GM12865 (cell line): ENCODE measurements around the gene HPCAL1.
A peak's percentile ranks its signal among the peaks of the same experiment; 100 is the strongest.

ENCODE experiments used
- DNase-seq: peaks from one replicate; pipeline ENCODE4 v3.0.0; 2010; ENCODE audit warnings: low read depth
- H3K4me3 ChIP-seq: 2 replicates; pipeline ENCODE4 v1.5.1; 2011; ENCODE audit warnings: mild to moderate bottlenecking, low read depth, low read length, control low read depth
- TF ChIP-seq, protein P1 (sequence below): IDR thresholded peaks from 2 replicates; pipeline ENCODE4 v1.5.1; 2011; ENCODE audit warnings: low read length, control low read depth, low read depth, inconsistent platforms; ENCODE audit not compliant: insufficient read depth; ENCODE audit errors: missing control alignments

The HPCAL1 gene

DNA sequence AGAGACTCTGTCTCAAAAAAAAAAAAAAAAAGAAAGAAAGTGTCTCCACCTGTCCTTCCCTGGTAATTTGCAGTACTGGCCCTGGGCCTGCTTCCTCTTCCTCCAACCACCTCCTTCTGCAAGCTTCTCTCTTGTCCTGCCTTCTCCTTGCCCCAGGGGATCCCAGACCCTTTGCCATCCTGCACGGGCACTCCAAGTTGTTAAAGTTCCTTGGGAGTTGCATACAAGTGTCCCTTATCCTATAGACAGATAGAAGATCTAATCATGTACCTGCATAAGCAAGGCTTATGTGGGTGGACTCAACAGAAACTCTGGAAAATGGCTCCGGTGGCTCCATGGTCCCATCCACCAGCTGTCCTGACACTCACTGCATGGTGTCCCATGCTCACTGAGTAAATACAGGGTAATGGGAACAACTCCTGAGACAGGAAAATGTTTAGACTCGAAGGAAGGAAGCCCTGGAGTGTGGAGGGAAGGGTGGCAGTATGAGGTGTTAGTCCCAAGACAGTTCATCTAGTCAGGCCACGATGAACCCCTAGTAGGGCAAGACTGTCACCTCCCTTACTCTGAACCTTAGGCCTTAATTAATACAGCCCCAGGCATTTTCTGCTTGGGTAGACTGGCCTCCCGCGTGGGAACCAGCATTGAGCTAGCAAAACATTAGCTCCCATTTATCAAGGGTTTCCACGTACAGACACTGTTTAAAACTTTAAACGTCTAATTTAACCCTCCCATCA lies 128.3 kb downstream of the HPCAL1 start:
- DNase-seq, result no peak
- TF ChIP-seq, protein P1, sequence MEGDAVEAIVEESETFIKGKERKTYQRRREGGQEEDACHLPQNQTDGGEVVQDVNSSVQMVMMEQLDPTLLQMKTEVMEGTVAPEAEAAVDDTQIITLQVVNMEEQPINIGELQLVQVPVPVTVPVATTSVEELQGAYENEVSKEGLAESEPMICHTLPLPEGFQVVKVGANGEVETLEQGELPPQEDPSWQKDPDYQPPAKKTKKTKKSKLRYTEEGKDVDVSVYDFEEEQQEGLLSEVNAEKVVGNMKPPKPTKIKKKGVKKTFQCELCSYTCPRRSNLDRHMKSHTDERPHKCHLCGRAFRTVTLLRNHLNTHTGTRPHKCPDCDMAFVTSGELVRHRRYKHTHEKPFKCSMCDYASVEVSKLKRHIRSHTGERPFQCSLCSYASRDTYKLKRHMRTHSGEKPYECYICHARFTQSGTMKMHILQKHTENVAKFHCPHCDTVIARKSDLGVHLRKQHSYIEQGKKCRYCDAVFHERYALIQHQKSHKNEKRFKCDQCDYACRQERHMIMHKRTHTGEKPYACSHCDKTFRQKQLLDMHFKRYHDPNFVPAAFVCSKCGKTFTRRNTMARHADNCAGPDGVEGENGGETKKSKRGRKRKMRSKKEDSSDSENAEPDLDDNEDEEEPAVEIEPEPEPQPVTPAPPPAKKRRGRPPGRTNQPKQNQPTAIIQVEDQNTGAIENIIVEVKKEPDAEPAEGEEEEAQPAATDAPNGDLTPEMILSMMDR, result no peak
- H3K4me3 ChIP-seq, result no peak overlapping the region

DNA sequence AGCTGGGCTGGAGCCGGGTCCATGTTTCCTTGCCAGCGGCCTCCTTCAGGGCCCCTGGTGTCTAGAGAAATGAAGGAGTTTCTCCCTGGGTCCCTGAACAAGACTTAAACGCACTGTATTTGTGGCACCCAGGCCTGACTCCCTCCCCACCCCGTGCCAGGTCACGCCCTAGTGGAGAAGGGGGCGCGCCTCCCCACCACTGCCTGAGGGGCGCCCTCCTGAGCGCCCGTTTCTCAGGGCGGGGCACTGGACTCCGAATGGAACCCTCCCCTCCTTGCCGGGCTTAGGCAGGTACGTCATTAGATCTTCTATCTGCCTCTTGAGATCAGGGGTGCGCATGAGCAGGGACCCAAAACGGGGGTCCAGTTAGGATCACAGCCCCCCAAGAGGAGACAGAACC lies 129.1 kb downstream of the HPCAL1 start:
- DNase-seq, result no peak
- peak overlapping the region; percentile 61 for H3K4me3 ChIP-seq
- TF ChIP-seq, protein P1, result no peak

DNA sequence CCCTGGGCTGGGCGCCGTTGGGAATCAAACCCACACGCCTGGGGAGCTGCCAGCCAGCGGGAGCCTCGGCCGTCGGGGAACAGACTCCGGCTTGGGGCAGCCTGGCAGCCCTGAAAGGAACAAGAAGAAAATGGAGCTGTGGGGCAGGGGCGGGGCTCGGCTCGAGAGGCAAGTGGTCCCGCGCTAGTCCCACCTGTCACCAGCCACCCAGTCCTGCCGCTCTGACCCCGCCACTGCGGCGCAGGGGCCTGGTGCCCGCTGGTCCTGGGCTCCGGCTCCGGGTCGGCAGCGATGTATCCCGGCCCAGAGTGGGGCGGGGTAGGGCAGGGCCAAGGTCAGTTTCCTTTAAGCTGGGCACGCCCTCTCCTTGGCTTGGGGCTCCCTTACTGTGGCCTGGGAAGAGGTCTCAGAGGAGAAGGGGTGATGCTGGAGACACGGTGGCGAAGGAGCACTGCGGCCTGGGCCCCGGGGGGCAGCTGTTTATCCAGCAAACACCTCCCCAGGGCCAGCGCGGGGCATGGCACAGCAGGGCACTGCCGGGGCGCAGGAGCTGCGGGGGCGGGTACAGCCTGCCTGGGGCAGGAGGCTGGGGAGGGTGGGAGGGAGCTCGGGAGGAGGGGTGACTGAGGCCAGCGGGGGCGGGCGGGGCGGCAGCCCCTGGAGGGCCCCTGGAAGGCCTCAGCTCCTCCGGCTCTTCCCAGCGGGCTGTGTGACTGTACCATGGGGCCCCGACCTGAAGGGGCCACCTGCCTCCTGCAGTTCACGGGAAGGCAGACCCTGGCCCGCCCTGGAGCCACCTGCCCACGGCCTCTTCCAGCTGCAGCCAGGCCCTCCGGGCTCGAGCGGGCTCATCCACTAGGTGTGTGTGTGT lies 129.8 kb downstream of the HPCAL1 start:
- TF ChIP-seq, protein P1, result no peak
- peak overlapping the region; percentile 61 for H3K4me3 ChIP-seq
- peak; percentile 38 for DNase-seq

DNA sequence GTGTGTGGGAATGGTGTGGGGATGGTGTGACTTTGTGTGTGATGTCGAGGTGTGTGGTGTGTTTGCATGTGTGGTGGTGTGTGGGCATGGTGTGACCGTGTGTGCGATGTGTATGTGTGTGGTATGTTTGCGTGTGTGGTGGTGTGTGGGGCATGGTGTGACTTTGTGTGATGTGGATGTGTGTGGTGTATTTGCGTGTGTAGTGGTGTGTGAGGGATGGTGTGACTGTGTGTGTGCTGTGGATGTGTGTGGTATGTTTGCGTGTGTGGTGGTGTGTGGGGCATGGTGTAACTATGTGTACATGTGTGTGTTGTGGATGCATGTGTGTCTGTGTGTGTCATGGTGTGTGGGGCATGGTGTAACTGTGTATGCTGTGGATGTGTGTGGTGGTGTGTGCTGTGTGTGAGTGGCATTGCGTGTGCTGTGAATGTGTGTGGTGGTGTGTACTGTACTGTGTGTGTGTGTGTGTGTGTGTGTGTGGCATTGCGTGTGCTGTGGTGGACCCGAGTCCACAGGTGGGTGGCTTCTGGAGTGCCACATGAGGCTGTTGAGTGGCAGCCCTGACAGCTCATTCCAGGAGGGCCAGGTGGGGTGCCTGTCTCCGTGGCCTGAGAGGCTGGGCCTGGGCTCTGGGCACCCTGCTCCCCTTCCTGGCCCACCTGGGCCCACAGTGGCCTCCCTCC lies 130.7 kb downstream of the HPCAL1 start:
- TF ChIP-seq, protein P1, result no peak
- H3K4me3 ChIP-seq, result no peak overlapping the region
- no peak for DNase-seq

DNA sequence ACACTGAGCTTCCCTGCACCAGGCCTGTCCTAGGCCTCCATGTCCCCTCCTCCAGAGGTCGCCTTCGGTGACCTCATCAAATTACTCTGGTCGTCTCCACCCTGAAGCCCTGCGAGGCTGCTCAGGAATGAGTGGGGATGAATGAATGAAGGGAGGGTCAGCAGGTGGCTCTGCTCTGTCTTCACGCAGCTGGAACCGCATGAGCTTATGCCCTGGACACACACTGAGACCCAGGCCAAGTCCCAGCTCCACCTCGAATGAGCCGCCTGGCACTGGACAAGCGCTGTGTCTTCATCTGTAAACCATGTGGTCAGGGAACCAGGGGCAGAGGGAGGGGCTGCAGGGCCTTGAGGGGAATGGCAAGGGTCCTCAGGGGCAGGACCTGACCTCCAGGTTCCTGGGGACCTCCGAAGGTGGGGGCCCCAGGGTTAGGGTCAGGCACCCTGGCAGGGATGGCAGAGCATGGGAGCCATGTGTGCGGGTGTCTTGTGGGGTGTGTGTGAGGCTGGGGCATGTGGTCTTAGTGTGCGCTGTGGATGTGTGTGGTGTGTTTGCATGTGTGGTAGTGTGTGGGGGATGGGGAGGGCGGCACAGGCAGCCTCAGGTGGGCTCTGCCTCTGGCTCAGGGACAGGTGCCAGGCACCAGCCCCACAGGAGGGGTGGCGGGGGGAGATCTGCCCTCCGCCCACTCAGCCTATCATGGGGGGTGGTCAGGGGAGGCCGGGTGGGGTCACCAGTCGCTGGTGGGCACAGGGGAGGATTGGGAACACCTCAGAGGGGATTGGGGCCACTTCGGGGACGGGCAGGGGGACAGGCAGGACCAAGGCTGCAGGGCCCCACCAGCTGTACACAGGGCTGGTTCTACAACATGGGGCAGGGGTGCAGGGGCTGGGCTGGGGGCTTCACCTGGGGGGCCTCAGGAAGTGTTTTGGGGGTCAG lies 131.5 kb downstream of the HPCAL1 start:
- DNase-seq, result no peak
- TF ChIP-seq, protein P1, result no peak
- no peak overlapping the region for H3K4me3 ChIP-seq
